ENCODE results near the gene CMTM7.

DNA sequence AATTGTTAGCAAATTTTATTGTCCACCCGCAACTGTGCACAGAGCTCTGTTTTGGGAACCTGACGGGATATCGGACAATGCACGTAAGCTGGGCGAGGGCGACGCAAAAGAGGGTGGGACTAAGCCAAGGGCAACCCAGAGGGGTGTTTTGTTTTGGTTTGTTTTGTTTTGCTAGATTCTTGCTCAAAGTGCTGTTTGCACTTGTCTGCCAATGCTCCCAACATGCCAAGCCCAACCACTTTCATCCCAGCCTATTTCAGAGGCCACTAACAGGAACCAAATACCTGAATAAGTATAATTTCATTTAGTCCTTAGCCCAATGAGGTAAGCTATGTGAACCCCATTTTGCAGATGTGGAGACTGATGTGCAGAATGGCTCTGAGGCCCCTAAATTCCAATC lies 9.7 kb upstream of the CMTM7 start:
- TF ChIP-seq CCAR2 (optimal IDR thresholded peaks at IDR 0.05; ENCODE audit: low read depth, low read length): no peak
- TF ChIP-seq, protein P1, sequence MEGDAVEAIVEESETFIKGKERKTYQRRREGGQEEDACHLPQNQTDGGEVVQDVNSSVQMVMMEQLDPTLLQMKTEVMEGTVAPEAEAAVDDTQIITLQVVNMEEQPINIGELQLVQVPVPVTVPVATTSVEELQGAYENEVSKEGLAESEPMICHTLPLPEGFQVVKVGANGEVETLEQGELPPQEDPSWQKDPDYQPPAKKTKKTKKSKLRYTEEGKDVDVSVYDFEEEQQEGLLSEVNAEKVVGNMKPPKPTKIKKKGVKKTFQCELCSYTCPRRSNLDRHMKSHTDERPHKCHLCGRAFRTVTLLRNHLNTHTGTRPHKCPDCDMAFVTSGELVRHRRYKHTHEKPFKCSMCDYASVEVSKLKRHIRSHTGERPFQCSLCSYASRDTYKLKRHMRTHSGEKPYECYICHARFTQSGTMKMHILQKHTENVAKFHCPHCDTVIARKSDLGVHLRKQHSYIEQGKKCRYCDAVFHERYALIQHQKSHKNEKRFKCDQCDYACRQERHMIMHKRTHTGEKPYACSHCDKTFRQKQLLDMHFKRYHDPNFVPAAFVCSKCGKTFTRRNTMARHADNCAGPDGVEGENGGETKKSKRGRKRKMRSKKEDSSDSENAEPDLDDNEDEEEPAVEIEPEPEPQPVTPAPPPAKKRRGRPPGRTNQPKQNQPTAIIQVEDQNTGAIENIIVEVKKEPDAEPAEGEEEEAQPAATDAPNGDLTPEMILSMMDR (CRISPR knock-in tag; IDR thresholded peaks at IDR 0.05): no peak
- no peak for TF ChIP-seq EZH2 (conservative IDR thresholded peaks at IDR 0.05; ENCODE audit: low read depth, low read length)
- no peak for TF ChIP-seq GABPA (IDR thresholded peaks at IDR 0.05; ENCODE audit: low read depth, low read length)
- TF ChIP-seq GABPA (CRISPR knock-in tag; IDR thresholded peaks at IDR 0.05; ENCODE audit: low read depth): no peak
- TF ChIP-seq ARNT (IDR thresholded peaks at IDR 0.05): no peak
- TF ChIP-seq ZBTB8A (CRISPR knock-in tag; IDR thresholded peaks at IDR 0.05; ENCODE audit: borderline replicate concordance, low read depth): no peak
- TF ChIP-seq KLF9 (CRISPR knock-in tag; IDR thresholded peaks at IDR 0.05; ENCODE audit: low read depth): no peak
- no peak for TF ChIP-seq SMC3 (IDR thresholded peaks at IDR 0.05; ENCODE audit: low read length)
- TF ChIP-seq, protein P2, sequence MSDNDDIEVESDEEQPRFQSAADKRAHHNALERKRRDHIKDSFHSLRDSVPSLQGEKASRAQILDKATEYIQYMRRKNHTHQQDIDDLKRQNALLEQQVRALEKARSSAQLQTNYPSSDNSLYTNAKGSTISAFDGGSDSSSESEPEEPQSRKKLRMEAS (IDR thresholded peaks at IDR 0.05): no peak
